ENCODE results near the gene C6orf47.
A peak's percentile ranks its signal among the peaks of the same experiment; 100 is the strongest.

Gene C6orf47

DNA sequence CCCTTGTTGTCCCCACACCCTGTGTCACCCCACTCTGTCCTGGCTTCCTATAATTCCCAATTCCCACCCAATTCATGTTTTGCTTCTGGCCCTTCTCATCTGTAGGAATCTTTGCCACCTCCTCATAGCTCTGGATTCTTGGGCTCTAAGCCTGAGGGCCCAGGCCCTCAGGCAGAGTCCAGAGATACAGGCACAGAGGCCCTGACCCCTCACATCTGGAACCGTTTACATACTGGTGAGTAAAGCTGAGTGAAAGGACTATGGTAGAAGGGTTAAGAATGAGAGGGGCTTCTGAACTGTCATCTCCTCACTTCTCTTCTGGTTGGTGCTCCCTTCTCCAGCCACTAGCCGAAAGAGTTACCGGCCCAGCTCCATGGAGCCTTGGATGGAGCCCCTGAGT is 26.4 kb downstream of the C6orf47 start:
- DNase-seq = no peak

GRCh38 chr6:31633447-31633846 is 27.1 kb downstream of the C6orf47 start:
- DNase-seq = no peak

DNA sequence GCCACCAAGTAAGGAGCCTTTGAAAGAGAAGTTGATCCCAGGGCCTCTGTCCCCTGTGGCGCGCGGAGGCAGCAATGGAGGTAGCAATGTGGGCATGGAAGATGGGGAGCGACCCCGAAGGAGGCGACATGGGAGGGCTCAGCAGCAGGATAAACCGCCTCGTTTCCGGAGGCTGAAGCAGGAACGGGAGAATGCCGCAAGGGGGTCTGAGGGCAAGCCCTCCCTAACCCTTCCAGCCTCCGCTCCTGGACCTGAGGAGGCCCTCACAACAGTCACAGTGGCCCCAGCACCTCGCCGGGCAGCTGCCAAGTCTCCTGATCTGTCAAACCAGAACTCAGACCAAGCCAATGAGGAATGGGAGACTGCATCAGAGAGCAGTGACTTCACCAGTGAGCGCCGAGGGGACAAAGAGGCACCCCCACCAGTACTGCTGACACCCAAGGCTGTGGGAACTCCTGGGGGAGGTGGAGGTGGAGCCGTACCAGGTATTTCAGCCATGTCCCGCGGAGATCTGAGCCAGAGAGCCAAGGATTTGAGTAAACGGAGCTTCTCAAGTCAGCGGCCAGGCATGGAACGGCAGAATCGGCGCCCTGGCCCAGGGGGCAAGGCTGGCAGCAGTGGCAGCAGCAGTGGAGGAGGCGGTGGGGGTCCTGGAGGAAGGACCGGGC is 28.2 kb downstream of the C6orf47 start:
- no peak for DNase-seq

DNA sequence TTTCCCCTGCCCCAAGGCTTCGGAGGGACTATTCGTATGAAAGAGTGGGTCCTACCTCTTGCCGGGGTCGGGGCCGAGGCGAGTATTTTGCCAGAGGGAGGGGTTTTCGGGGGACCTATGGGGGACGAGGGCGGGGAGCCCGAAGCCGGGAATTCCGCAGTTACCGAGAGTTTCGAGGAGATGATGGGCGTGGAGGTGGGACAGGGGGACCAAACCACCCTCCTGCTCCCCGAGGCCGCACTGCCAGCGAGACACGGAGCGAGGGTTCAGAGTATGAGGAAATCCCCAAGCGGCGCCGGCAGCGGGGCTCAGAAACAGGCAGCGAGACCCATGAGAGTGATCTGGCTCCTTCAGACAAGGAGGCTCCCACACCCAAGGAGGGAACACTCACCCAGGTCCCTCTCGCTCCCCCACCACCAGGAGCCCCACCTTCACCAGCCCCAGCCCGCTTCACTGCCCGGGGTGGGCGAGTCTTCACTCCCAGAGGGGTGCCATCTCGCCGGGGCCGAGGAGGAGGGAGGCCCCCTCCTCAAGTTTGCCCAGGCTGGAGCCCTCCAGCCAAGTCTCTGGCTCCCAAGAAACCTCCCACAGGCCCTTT is 28.8 kb downstream of the C6orf47 start:
- no peak for DNase-seq

- no peak for DNase-seq
Observed at GRCh38 chr6:31631209-31631608, 29.4 kb downstream of the C6orf47 start.

DNA sequence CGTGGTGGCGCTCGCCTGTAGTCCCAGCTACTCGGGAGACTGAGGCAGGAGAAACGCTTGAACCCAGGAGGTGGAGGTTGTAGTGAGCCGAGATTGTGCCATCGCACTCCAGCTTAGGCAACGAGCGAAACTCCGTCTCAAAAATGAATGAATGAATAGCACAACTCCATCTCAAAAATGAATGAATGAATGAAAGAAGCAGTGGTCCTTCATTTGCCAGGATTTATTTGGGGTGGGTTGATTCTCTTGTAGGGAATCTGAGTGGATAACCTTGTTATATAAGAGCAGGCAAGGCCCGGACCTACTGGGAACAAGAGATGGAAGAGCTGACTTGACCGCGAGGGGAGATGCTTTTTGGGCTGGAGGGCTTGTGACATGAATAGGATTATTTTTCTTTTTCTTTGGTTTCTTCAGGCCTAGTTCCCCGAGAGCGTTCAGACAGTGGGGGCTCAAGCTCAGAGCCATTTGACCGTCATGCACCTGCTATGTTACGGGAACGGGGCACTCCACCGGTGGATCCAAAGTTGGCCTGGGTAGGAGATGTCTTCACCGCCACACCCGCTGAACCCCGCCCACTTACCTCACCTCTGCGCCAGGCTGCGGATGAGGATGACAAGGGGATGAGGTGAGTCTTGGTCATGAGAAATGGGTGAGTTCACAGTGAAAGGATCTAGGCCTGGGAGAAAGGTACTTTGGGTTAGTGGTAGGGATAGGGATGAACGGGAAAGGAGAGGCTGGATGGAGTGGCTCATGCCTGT is 30.2 kb downstream of the C6orf47 start:
- no peak for DNase-seq

- DNase-seq = no peak
Observed at GRCh38 chr6:31629014-31629413, 31.6 kb downstream of the C6orf47 start.

- DNase-seq = no peak
Observed at GRCh38 chr6:31627690-31628287, 32.8 kb downstream of the C6orf47 start.

DNA sequence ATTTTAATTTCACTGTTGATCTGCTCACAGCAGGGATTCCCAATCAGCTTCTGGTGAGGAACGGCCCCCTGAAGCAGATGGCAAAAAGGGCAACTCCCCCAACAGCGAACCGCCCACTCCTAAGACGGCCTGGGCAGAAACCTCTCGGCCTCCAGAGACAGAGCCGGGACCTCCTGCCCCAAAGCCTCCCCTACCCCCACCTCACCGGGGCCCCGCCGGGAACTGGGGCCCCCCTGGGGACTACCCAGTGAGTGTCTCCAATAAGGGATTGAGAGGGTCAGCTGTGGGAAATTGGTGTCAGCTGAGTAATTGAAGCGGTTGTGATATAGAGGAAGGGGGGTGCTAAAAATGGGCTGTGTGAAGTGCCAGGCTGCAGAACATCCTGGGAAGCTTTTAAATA is 33.6 kb downstream of the C6orf47 start:
- no peak for DNase-seq

DNA sequence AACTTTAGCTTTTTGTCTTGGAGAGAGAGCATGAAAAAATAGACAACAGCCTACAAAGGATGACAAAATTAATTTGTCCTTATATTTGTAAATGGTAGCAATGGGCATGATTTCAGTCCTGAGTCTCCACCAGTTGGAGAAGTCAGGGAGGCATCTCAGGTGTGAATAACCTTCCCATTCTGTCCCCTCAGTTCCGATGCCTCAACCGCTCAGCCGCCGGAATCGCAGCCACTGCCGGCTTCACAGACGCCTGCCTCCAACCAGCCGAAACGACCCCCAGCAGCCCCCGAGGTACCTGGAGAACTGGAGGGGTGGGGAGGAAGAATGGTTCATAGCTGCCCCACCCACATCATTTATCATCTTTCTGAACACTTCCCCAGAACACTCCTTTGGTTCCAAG is 36.5 kb downstream of the C6orf47 start:
- no peak for DNase-seq

DNA sequence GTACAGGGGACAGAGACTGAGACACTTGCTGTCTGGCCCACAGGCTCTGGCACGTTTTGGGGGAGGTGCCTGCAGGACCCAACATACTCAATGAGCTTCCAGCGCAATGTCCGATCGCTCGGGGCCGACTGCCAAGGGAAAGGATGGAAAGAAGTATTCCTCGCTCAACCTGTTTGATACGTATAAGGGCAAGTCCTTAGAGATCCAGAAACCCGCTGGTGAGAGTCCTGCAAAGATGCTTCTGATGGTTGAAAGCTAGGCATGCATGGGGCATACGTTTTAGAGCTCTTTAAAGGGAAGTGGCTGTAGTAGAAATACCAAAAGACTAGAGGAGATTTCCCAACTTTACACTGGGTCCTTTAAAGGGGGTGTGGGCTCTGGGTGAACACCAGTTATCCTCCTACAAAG is 37.9 kb downstream of the C6orf47 start:
- DNase-seq = no peak

DNA sequence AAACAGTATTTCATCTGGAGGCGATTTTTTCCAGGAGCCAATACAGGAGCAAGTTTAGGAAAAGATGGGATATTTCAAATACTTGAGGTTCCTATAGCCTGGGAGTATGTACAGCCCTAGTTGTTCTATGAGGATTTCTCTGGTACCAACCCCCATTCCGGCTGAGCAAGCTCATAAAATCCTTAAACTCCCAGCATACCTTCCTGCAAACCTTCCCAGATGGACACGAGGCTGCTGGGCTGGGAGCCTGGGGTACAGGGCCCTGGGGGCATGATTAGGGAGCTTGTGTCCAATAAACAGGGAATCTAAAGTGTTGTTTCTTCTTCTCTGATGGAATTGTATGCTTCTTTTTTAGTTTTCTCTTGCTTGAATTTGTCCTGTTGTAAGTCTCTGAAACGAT is 38.6 kb downstream of the C6orf47 start:
- DNase-seq = no peak

- no peak for DNase-seq
Observed at GRCh38 chr6:31621320-31621939, 39.1 kb downstream of the C6orf47 start.

DNA sequence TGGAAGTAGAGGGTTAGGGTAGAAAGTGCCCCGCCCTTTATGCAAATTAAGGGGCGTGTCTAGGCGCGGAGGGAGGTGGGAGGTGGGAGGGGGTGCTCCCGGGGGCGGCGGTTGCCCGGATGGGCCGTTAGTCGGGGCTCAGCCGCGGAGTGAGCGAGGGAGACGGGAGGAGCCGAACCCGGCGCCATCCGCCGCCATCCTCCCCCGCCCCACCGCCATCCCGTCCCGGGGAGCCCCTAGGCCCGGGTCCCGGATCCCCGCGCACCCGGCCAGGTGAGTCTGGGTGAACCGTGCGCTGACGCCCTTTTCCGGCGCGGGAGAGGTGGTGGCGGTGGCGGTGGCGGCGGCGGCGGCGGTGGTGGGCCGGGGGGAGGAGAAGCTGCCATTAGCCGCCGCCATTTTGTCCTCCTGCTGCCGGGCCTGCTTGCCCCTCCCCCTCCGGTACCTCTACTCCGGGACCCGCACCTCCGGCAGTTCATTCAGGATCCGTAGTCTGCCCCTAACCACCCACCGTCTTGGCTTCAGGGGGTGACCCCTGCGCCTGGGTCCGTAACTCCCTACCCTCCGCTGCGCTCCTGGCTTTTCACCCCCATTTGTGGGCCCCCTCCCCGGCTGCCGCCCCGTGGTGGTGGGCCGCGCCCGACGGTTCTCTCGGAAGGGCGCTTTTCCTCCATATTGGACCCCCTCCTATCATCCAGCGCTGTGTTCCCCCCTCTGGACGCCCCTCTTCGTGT is 39.8 kb downstream of the C6orf47 start, which contains the start of gene PRRC2A:
TSS of gene PRRC2A (plus strand) at position 130 of the 734 bp plus-strand sequence. CDS start 2,075 bp downstream, outside the sequence.
- DNase-seq = peak; percentile 97

GRCh38 chr6:31619805-31620585 is 40.6 kb downstream of the C6orf47 start:
- DNase-seq = peak; percentile 98

GRCh38 chr6:31617010-31617409 is 43.6 kb downstream of the C6orf47 start:
- DNase-seq = no peak

GRCh38 chr6:31615748-31616147 is 44.8 kb downstream of the C6orf47 start:
- DNase-seq = peak; percentile 22

- DNase-seq = no peak
Observed at GRCh38 chr6:31614684-31615578, 45.6 kb downstream of the C6orf47 start, which contains the start of gene AIF1. TSS of gene AIF1 (plus strand) at chr6:31615234. CDS start at chr6:31615330, 96 bp downstream.

- DNase-seq = no peak
Observed at GRCh38 chr6:31614075-31614619, 46.4 kb downstream of the C6orf47 start.

- DNase-seq = no peak
Observed at GRCh38 chr6:31610968-31611367, 49.6 kb downstream of the C6orf47 start.

Measured in stimulated activated CD4-positive, alpha-beta T cell treated with anti-CD3 and anti-CD28 coated beads, Interleukin-1b, Interleukin-23, amount 100 ng/mL, for 48 hours (primary cell).